OCI-LY3 (cell line): ENCODE data around the gene HS2ST1.

ENCODE experiments used
- H2AFZ ChIP-seq: fragments of 200-600, 300-600 bp; shearing (Covaris generic); 2 replicates; pipeline ENCODE4 v1.6.0; 2014; ENCODE audit warnings: antibody characterized with exemption, low read depth, low read length
- H3K27ac ChIP-seq: fragments of 200-600, 300-600 bp; sonication (generic); 2 replicates; pipeline ENCODE4 v1.5.1; 2014; ENCODE audit warnings: mild to moderate bottlenecking, low read length, moderate library complexity, mixed read lengths
- H3K27me3 ChIP-seq: fragments of 200-600, 300-600 bp; sonication (generic); 2 replicates; pipeline ENCODE4 v1.6.1; 2014; ENCODE audit warnings: low read depth, low read length, mixed read lengths
- H3K36me3 ChIP-seq: fragments of 200-600, 300-600 bp; sonication (generic); replicated peaks from 2 replicates; pipeline ENCODE3; 2014; ENCODE audit warnings: low read depth, low read length, mixed read lengths
- H3K4me1 ChIP-seq: fragments of 300-600, 200-600 bp; sonication (generic); 2 replicates; pipeline ENCODE4 v1.6.1; 2014; ENCODE audit warnings: low read length, mixed read lengths
- H3K4me2 ChIP-seq: fragments of 200-600, 300-600 bp; sonication (generic); 2 replicates; pipeline ENCODE4 v1.6.1; 2014; ENCODE audit warnings: low read length, mixed read lengths
- H3K4me3 ChIP-seq: fragments of 300-600, 200-600 bp; sonication (generic); 2 replicates; pipeline ENCODE4 v1.5.1; 2014; ENCODE audit warnings: antibody characterized with exemption, mild to moderate bottlenecking, low read length, moderate library complexity
- H3K79me2 ChIP-seq: fragments of 300-600, 200-600 bp; shearing (Covaris generic); 2 replicates; pipeline ENCODE4 v1.6.1; 2014; ENCODE audit warnings: mild to moderate bottlenecking, low read length, mixed read lengths
- H3K9ac ChIP-seq: fragments of 300-600, 200-600 bp; shearing (Covaris generic); 2 replicates; pipeline ENCODE4 v1.6.0; 2014; ENCODE audit warnings: mild to moderate bottlenecking, low read length, moderate library complexity
- H3K9me3 ChIP-seq: fragments of 200-600, 300-600 bp; shearing (Covaris generic); 2 replicates; pipeline ENCODE4 v1.6.1; 2014; ENCODE audit warnings: low read length, mixed read lengths; ENCODE audit not compliant: insufficient read depth
- H4K20me1 ChIP-seq: fragments of 200-600, 300-600 bp; sonication (generic); 2 replicates; pipeline ENCODE4 v1.6.1; 2016; ENCODE audit warnings: low read length, mixed read lengths; ENCODE audit not compliant: insufficient read depth
- CTCF ChIP-seq: fragments of 200-600, 300-600 bp; sonication (generic); IDR thresholded peaks from 2 replicates; pipeline ENCODE4 v1.5.1; 2014; ENCODE audit warnings: antibody characterized with exemption, low read length, low read depth
- EZH2phosphoT487 ChIP-seq: fragments of 200-600 bp; shearing (Covaris generic); IDR thresholded peaks from 2 replicates; pipeline ENCODE4 v1.6.1; 2018; ENCODE audit warnings: antibody characterized with exemption, mixed run types, low read depth

HS2ST1 gene

DNA sequence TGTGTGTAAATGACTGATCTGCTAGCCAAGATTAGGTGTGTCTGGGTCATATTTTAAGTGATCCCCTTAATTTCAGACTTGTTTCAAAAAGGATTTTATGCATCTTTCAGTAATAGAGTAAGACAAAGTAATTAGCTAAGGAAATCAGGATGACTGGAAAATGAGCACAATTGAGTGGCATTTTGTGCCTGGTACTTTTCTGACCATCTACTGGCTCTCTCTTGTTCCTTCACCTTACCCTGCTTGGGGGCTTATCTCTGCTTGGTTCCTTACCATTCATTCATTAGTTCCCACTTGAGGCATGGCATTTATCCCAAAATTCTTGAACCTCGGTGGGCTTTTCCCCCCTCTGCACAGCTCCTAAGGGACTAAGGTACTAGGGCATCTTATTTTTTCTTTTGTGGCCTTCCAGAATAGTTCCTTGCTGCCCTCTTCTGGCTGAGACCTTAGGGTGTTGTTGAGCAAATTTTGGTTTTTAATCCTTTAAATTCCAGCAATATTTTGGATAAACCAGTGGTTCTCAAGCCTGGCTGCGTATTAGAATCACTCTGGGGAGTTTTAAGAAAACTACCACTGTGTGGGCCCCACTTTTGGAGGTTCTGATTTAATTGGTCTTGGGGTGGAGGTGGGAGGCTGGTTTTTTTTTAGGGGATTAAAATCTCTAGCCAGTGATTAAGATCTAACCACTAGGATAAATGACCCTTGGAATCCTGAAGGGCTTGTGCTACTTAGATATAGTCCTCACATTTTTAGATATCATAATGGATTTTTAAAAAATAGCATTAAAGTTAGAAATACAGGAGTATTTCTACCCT lies 50.8 kb downstream of the HS2ST1 start:
- no peaks in the 10 kb centered on the region for H3K27me3 ChIP-seq
- H4K20me1 ChIP-seq = peaks cover 2% of the 10 kb centered on the region; the same call in 1 of the 2 replicates
- H3K9ac ChIP-seq = peak overlapping the region; percentile 55
- peaks cover 43% of the 10 kb centered on the region for H3K79me2 ChIP-seq
- no peak overlapping the region for H2AFZ ChIP-seq
- peak overlapping the region; percentile 77 for H3K4me2 ChIP-seq
- H3K4me3 ChIP-seq = peak overlapping the region; percentile 47
- H3K4me1 ChIP-seq = peaks cover 22% of the 10 kb centered on the region
- no peaks in the 10 kb centered on the region for H3K36me3 ChIP-seq
- H3K9me3 ChIP-seq = no peaks in the 10 kb centered on the region
- no peak for TF ChIP-seq EZH2phosphoT487
- TF ChIP-seq CTCF = peak; percentile 55
- peak overlapping the region; percentile 73 for H3K27ac ChIP-seq

DNA sequence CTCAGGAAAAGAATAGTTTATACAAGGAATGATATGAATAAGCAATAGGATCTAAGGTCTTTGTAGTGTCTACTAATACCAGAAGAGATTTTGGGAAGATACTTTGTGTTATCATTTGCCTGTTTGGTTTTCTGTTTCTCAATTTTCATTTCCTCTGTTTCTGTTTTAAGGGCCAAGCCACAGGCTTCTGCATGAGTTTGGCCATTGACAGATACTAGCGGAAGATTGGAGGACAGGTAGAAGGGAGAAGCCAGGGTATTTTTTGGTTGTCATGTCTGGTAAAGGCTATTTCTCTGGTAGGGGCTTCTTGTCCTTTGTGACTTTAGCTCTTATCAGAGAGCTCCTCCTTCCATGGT lies 51.4 kb downstream of the HS2ST1 start:
- Histone ChIP-seq H3K9me3 (no peaks in the 10 kb centered on the region), H3K27me3 (no peaks in the 10 kb centered on the region), H3K9ac (peak overlapping the region; percentile 55), H3K4me2 (peak overlapping the region; percentile 77), H3K36me3 (no peaks in the 10 kb centered on the region), H3K79me2 (peaks cover 43% of the 10 kb centered on the region), H3K27ac (peak overlapping the region; percentile 73), H3K4me3 (peak overlapping the region; percentile 47), H2AFZ (no peak overlapping the region), H4K20me1 (peaks cover 2% of the 10 kb centered on the region; the same call in 1 of the 2 replicates), H3K4me1 (peaks cover 22% of the 10 kb centered on the region)
- TF ChIP-seq EZH2phosphoT487 (no peak), CTCF (no peak)

- Histone ChIP-seq H3K9ac (no peak overlapping the region), H3K27ac (no peak overlapping the region), H3K4me2 (no peak overlapping the region), H3K4me1 (peaks cover 20% of the 10 kb centered on the region), H3K4me3 (no peak overlapping the region), H2AFZ (no peak overlapping the region), H4K20me1 (no peaks in the 10 kb centered on the region; the same call in 1 of the 2 replicates), H3K27me3 (no peaks in the 10 kb centered on the region), H3K79me2 (peaks cover 75% of the 10 kb centered on the region), H3K36me3 (no peaks in the 10 kb centered on the region), H3K9me3 (no peaks in the 10 kb centered on the region)
- TF ChIP-seq CTCF = no peak
- no peak for TF ChIP-seq EZH2phosphoT487
These were observed 56.5 kb downstream of the HS2ST1 start for GRCh38 chr1:86970938-86971337.

- H3K9me3 ChIP-seq = no peaks in the 10 kb centered on the region
- H2AFZ ChIP-seq = no peak overlapping the region
- TF ChIP-seq EZH2phosphoT487 (no peak), CTCF (no peak)
- H3K36me3 ChIP-seq = no peaks in the 10 kb centered on the region
- H3K79me2 ChIP-seq = peaks cover 72% of the 10 kb centered on the region
- no peak overlapping the region for H3K4me3 ChIP-seq
- no peak overlapping the region for H3K4me2 ChIP-seq
- no peak overlapping the region for H3K9ac ChIP-seq
- H3K27ac ChIP-seq = no peak overlapping the region
- no peaks in the 10 kb centered on the region for H3K27me3 ChIP-seq
- H4K20me1 ChIP-seq = no peaks in the 10 kb centered on the region
- peaks cover 12% of the 10 kb centered on the region for H3K4me1 ChIP-seq
These were observed 57.3 kb downstream of the HS2ST1 start for GRCh38 chr1:86971778-86972177.
